ENCODE measurements around the gene CFAP57. TPM values are rescaled to one million over a fixed set of nuclear protein-coding genes. Genes with fewer than 3 reads are reported as not detected.

CFAP57 gene
- total RNA-seq, 2 donors from 2014 or later = 0.14 to 4.7 TPM

- Histone ChIP-seq H3K27ac (peak overlapping the region; percentile 37 to 53), H3K4me1 (replicated peaks) (no peaks in the 10 kb centered on the region), H3K27me3 (replicated peaks; ENCODE audit: insufficient read depth) (no peaks in the 10 kb centered on the region), H3K9me3 (no peaks in the 10 kb centered on the region), H3K4me3 (peak overlapping the region; percentile 35 to 46), H3K36me3 (no peaks in the 10 kb centered on the region)
- no peak for DNase-seq (ENCODE audit: low spot score)
- intact Hi-C loops (cut with DNase I) = no loop called here
- 45% methylated on average over 12 of the region's 12 CpGs for WGBS
- no peak for TF ChIP-seq POLR2A (IDR thresholded peaks at IDR 0.05)
- TF ChIP-seq POLR2AphosphoS5 (IDR thresholded peaks at IDR 0.05) = no peak
- TF ChIP-seq CTCF (IDR thresholded peaks at IDR 0.05) = no peak
Observed at GRCh38 chr1:43284546-43285110, 112.5 kb downstream of the CFAP57 start.

- intact Hi-C loops (cut with DNase I) = no loop called here
- H3K9me3 ChIP-seq = no peaks in the 10 kb centered on the region
- 42% methylated on average over 19 of the region's 19 CpGs for WGBS
- peak within 1 kb of the TSS; percentile 37 to 53 for H3K27ac ChIP-seq
- peak within 1 kb of the TSS; percentile 35 to 46 for H3K4me3 ChIP-seq
- H3K4me1 ChIP-seq (replicated peaks) = no peaks in the 10 kb centered on the region
- no peaks in the 10 kb centered on the region for H3K36me3 ChIP-seq
- DNase-seq (ENCODE audit: low spot score) = peak; percentile 91
- no peaks in the 10 kb centered on the region for H3K27me3 ChIP-seq (replicated peaks; ENCODE audit: insufficient read depth)
- TF ChIP-seq POLR2A (IDR thresholded peaks at IDR 0.05) (peak; percentile 54), POLR2AphosphoS5 (IDR thresholded peaks at IDR 0.05) (peak; percentile 75), CTCF (IDR thresholded peaks at IDR 0.05) (peak in 3 of 4 experiments; percentile 38 to 73 (median 72))
Observed at GRCh38 chr1:43285269-43285990, 113.3 kb downstream of the CFAP57 start, which contains the start of gene C1orf210. Gene C1orf210 (minus strand): TSS chr1:43285581. CDS start chr1:43283270, 2,311 bp downstream.

- Histone ChIP-seq H3K4me3 (peak overlapping the region in 1 of 2 donors; percentile 46), H3K36me3 (no peaks in the 10 kb centered on the region), H3K27me3 (replicated peaks; ENCODE audit: insufficient read depth) (no peaks in the 10 kb centered on the region), H3K27ac (peak overlapping the region; percentile 37 to 53), H3K9me3 (no peaks in the 10 kb centered on the region), H3K4me1 (replicated peaks) (no peaks in the 10 kb centered on the region)
- intact Hi-C loops (cut with DNase I) = no loop called here
- no peak for DNase-seq (ENCODE audit: low spot score)
- TF ChIP-seq CTCF (IDR thresholded peaks at IDR 0.05) = no peak
- TF ChIP-seq POLR2AphosphoS5 (IDR thresholded peaks at IDR 0.05) = no peak
- no peak for TF ChIP-seq POLR2A (IDR thresholded peaks at IDR 0.05)
- WGBS = 84% methylated on average over 10 of the region's 11 CpGs
Observed at GRCh38 chr1:43286115-43286514, 114.0 kb downstream of the CFAP57 start.

GRCh38 chr1:43286533-43286932, 114.4 kb downstream of the CFAP57 start:
- no peaks in the 10 kb centered on the region for H3K36me3 ChIP-seq
- H3K9me3 ChIP-seq = no peaks in the 10 kb centered on the region
- no peaks in the 10 kb centered on the region for H3K27me3 ChIP-seq (replicated peaks; ENCODE audit: insufficient read depth)
- intact Hi-C loops (cut with DNase I) = no loop called here
- H3K27ac ChIP-seq = no peak overlapping the region
- H3K4me1 ChIP-seq (replicated peaks) = no peaks in the 10 kb centered on the region
- 97% methylated on average over 5 of the region's 5 CpGs for WGBS
- DNase-seq (ENCODE audit: low spot score) = no peak
- TF ChIP-seq POLR2AphosphoS5 (IDR thresholded peaks at IDR 0.05) (no peak), POLR2A (IDR thresholded peaks at IDR 0.05) (no peak), CTCF (IDR thresholded peaks at IDR 0.05) (no peak)
- no peak overlapping the region for H3K4me3 ChIP-seq

All from prostate gland (tissue), 2 donors.